IPS-18c (cell line): ENCODE measurements around the gene TSC22D1.
A peak's percentile ranks its signal among the peaks of the same experiment; 100 is the strongest.
"Not testable (repeated sequence)": the region's sequence is repeated elsewhere in the genome, so short reads cannot be mapped to it uniquely, and the experiment has no call there.

Experiments used
- H3K4me3 ChIP-seq: 2 replicates; pipeline ENCODE4 v1.7.0; 2013; ENCODE audit warnings: low read depth, mild to moderate bottlenecking, low read length, moderate library complexity; ENCODE audit not compliant: insufficient read depth
- H3K9me3 ChIP-seq: one replicate; pipeline ENCODE4 v1.6.1; 2013; ENCODE audit warnings: mild to moderate bottlenecking, low read length, moderate library complexity; ENCODE audit not compliant: control insufficient read depth, insufficient read depth

Gene TSC22D1

GRCh38 chr13:44576351-44577235 is 463 bp upstream of the TSC22D1 start:
- Histone ChIP-seq H3K9me3 (no peaks in the 10 kb centered on the region), H3K4me3 (peak overlapping the region; percentile 94)

- no peaks in the 10 kb centered on the region for H3K9me3 ChIP-seq
- peak overlapping the region; percentile 94 for H3K4me3 ChIP-seq
Observed at GRCh38 chr13:44575035-44575434, 1.1 kb downstream of the TSC22D1 start.

- H3K9me3 ChIP-seq: no peaks in the 10 kb centered on the region
- peak overlapping the region; percentile 20 for H3K4me3 ChIP-seq
Observed at GRCh38 chr13:44574466-44574855, 1.7 kb downstream of the TSC22D1 start.

- Histone ChIP-seq H3K9me3 (no peaks in the 10 kb centered on the region), H3K4me3 (peak overlapping the region; percentile 31; the same call in 1 of the 2 replicates)
Observed at GRCh38 chr13:44573790-44574465, 2.2 kb downstream of the TSC22D1 start.

GRCh38 chr13:44573071-44573470 is 3.1 kb downstream of the TSC22D1 start:
- H3K9me3 ChIP-seq: no peaks in the 10 kb centered on the region
- H3K4me3 ChIP-seq: peak overlapping the region; percentile 38

- H3K9me3 ChIP-seq: no peaks in the 10 kb centered on the region
- H3K4me3 ChIP-seq: no peak overlapping the region
Observed at GRCh38 chr13:44566601-44567000, 9.5 kb downstream of the TSC22D1 start.

- Histone ChIP-seq H3K4me3 (no peak overlapping the region), H3K9me3 (no peaks in the 10 kb centered on the region)
Observed at GRCh38 chr13:44565881-44566280, 10.2 kb downstream of the TSC22D1 start.

GRCh38 chr13:44564936-44565335 is 11.2 kb downstream of the TSC22D1 start:
- H3K9me3 ChIP-seq: no peaks in the 10 kb centered on the region
- no peak overlapping the region for H3K4me3 ChIP-seq

GRCh38 chr13:44562853-44563252 is 13.3 kb downstream of the TSC22D1 start:
- H3K9me3 ChIP-seq, H3K4me3 ChIP-seq: not testable (repeated sequence)

- H3K9me3 ChIP-seq: no peaks in the 10 kb centered on the region
- H3K4me3 ChIP-seq: no peak overlapping the region
Observed at GRCh38 chr13:44561351-44561750, 14.8 kb downstream of the TSC22D1 start.

- H3K9me3 ChIP-seq: no peaks in the 10 kb centered on the region
- H3K4me3 ChIP-seq: no peak overlapping the region
Observed at GRCh38 chr13:44557986-44558385, 18.1 kb downstream of the TSC22D1 start.

- H3K4me3 ChIP-seq: no peak overlapping the region
- H3K9me3 ChIP-seq: no peaks in the 10 kb centered on the region
Observed at GRCh38 chr13:44555207-44555606, 20.9 kb downstream of the TSC22D1 start.

- Histone ChIP-seq H3K4me3 (no peak overlapping the region), H3K9me3 (no peaks in the 10 kb centered on the region)
Observed at GRCh38 chr13:44549476-44549875, 26.7 kb downstream of the TSC22D1 start.

GRCh38 chr13:44546164-44546563 is 30.0 kb downstream of the TSC22D1 start:
- H3K9me3 ChIP-seq: no peaks in the 10 kb centered on the region
- no peak overlapping the region for H3K4me3 ChIP-seq

- Histone ChIP-seq H3K9me3 (no peaks in the 10 kb centered on the region), H3K4me3 (no peak overlapping the region)
Observed at GRCh38 chr13:44543369-44543768, 32.8 kb downstream of the TSC22D1 start.

GRCh38 chr13:44542361-44542760 is 33.8 kb downstream of the TSC22D1 start:
- no peak overlapping the region for H3K4me3 ChIP-seq

GRCh38 chr13:44541601-44542000 is 34.5 kb downstream of the TSC22D1 start:
- H3K9me3 ChIP-seq: no peaks in the 10 kb centered on the region
- H3K4me3 ChIP-seq: no peak overlapping the region

More at GRCh38 chr13:44542361-44542760, 33.8 kb downstream of the TSC22D1 start:
- H3K9me3 ChIP-seq: no peaks in the 10 kb centered on the region

- no peak overlapping the region for H3K4me3 ChIP-seq
- no peaks in the 10 kb centered on the region for H3K9me3 ChIP-seq
Observed at GRCh38 chr13:44540761-44541434, 35.2 kb downstream of the TSC22D1 start.
